Osteoblast (primary cell): Measurements from ENCODE around the gene KLHL29. TPM values are rescaled to one million over a fixed set of nuclear protein-coding genes. Genes with fewer than 3 reads are reported as not detected.

ENCODE experiments used
- DNase-seq: peaks from one replicate; pipeline ENCODE4 v3.0.0; 2011; ENCODE audit warnings: low spot score, mixed read lengths; ENCODE audit not compliant: insufficient read length; ENCODE audit errors: missing footprints
- H2AFZ ChIP-seq: 2 replicates; pipeline ENCODE4 v1.6.0; 2011; ENCODE audit warnings: mild to moderate bottlenecking, low read length
- H3K27ac ChIP-seq: 2 replicates; pipeline ENCODE4 v1.5.1; 2011; ENCODE audit warnings: mild to moderate bottlenecking, low read depth, low read length, moderate library complexity
- H3K27me3 ChIP-seq: 2 replicates; pipeline ENCODE4 v1.6.0; 2012; ENCODE audit warnings: mild to moderate bottlenecking, control low read depth, inconsistent platforms, low read length, moderate library complexity; ENCODE audit not compliant: insufficient read depth
- H3K36me3 ChIP-seq: 2 replicates; pipeline ENCODE4 v1.5.1; 2011; ENCODE audit warnings: mild to moderate bottlenecking, low read length, control low read depth, moderate library complexity; ENCODE audit not compliant: insufficient read depth
- H3K4me1 ChIP-seq: 2 replicates; pipeline ENCODE4 v1.5.1; 2011; ENCODE audit warnings: mild to moderate bottlenecking, low read length, control low read depth, moderate library complexity; ENCODE audit not compliant: insufficient read depth
- H3K4me2 ChIP-seq: 2 replicates; pipeline ENCODE4 v1.6.0; 2011; ENCODE audit warnings: mild to moderate bottlenecking, low read length; ENCODE audit not compliant: insufficient read depth
- H3K4me3 ChIP-seq: fragments of 200-600 bp; sonication (generic); 3 replicates; pipeline ENCODE4 v1.5.1; 2012; ENCODE audit warnings: mild to moderate bottlenecking, low read length, inconsistent platforms; ENCODE audit not compliant: insufficient read depth
- H3K79me2 ChIP-seq: 2 replicates; pipeline ENCODE4 v1.6.0; 2012; ENCODE audit warnings: mild to moderate bottlenecking, low read length, control low read depth, inconsistent platforms; ENCODE audit not compliant: insufficient read depth
- H3K9me3 ChIP-seq: 2 replicates; pipeline ENCODE4 v1.5.1; 2011; ENCODE audit warnings: low read depth, low read length, control low read depth
- H4K20me1 ChIP-seq: 2 replicates; pipeline ENCODE4 v1.6.0; 2012; ENCODE audit warnings: mild to moderate bottlenecking, low read length, control low read depth; ENCODE audit not compliant: insufficient read depth
- total RNA-seq: library from RNA; depleted of rRNA; stranded (reverse); fragments of >200 nt; gene quantifications from 2 replicates; pipeline ENCODE4 v1.2.3, GENCODE V29; 2012
- TF ChIP-seq, protein P1 (sequence below): IDR thresholded peaks from 2 replicates; pipeline ENCODE4 v1.5.1; 2011; ENCODE audit warnings: mild to moderate bottlenecking, low read depth, low read length, moderate library complexity; ENCODE audit errors: extremely low read depth

Gene KLHL29
- total RNA-seq, 1 donor: 3.3 TPM

GRCh38 chr2:23447405-23447804 lies 62.4 kb downstream of the KLHL29 start:
- H3K4me1 ChIP-seq: no peaks in the 10 kb centered on the region
- H3K4me3 ChIP-seq: no peak overlapping the region
- no peaks in the 10 kb centered on the region for H3K79me2 ChIP-seq
- H3K27ac ChIP-seq: no peak overlapping the region
- no peaks in the 10 kb centered on the region for H3K9me3 ChIP-seq
- H3K4me2 ChIP-seq: no peak overlapping the region
- peaks cover 2% of the 10 kb centered on the region for H4K20me1 ChIP-seq
- H3K36me3 ChIP-seq: no peaks in the 10 kb centered on the region
- no peak overlapping the region for H2AFZ ChIP-seq
- no peak for DNase-seq
- TF ChIP-seq, protein P1, sequence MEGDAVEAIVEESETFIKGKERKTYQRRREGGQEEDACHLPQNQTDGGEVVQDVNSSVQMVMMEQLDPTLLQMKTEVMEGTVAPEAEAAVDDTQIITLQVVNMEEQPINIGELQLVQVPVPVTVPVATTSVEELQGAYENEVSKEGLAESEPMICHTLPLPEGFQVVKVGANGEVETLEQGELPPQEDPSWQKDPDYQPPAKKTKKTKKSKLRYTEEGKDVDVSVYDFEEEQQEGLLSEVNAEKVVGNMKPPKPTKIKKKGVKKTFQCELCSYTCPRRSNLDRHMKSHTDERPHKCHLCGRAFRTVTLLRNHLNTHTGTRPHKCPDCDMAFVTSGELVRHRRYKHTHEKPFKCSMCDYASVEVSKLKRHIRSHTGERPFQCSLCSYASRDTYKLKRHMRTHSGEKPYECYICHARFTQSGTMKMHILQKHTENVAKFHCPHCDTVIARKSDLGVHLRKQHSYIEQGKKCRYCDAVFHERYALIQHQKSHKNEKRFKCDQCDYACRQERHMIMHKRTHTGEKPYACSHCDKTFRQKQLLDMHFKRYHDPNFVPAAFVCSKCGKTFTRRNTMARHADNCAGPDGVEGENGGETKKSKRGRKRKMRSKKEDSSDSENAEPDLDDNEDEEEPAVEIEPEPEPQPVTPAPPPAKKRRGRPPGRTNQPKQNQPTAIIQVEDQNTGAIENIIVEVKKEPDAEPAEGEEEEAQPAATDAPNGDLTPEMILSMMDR: no peak
- H3K27me3 ChIP-seq: no peaks in the 10 kb centered on the region

DNA sequence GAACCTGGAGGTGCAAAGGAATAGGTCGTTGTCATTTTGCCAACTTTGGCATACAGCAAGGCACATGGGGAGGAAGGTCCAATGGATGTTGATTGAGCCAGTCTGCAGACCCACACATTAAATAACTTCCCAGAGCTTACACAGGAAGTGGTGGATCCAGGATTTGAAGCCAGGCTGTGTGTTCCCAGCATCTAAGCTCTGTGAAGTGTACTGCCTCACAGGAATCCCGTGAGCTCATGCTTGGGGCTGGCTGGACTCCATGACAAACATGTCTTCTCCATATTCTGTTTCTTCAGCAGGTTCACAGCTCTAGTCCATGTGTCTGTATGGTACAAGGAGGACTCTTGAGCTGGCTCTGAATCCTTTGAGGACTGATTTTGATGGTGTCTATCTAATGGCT lies 63.9 kb downstream of the KLHL29 start:
- Histone ChIP-seq H3K27ac (no peak overlapping the region), H3K9me3 (no peaks in the 10 kb centered on the region), H4K20me1 (peaks cover 2% of the 10 kb centered on the region)

GRCh38 chr2:23449413-23449812 lies 64.4 kb downstream of the KLHL29 start:
- H3K9me3 ChIP-seq: no peaks in the 10 kb centered on the region
- no peak for DNase-seq
- TF ChIP-seq, protein P1: no peak
- H3K4me1 ChIP-seq: peaks cover 8% of the 10 kb centered on the region
- H3K36me3 ChIP-seq: no peaks in the 10 kb centered on the region
- H3K4me3 ChIP-seq: no peak overlapping the region
- peaks cover 2% of the 10 kb centered on the region for H4K20me1 ChIP-seq
- H3K79me2 ChIP-seq: no peaks in the 10 kb centered on the region
- H3K27ac ChIP-seq: no peak overlapping the region
- H3K27me3 ChIP-seq: no peaks in the 10 kb centered on the region
- no peak overlapping the region for H3K4me2 ChIP-seq
- H2AFZ ChIP-seq: no peak overlapping the region

More for the DNA sequence above, 63.9 kb downstream of the KLHL29 start:
- no peak overlapping the region for H3K4me2 ChIP-seq
- no peak overlapping the region for H3K4me3 ChIP-seq
- H3K79me2 ChIP-seq: no peaks in the 10 kb centered on the region
- TF ChIP-seq, protein P1: no peak
- H3K27me3 ChIP-seq: no peaks in the 10 kb centered on the region
- no peak for DNase-seq
- peaks cover 8% of the 10 kb centered on the region for H3K4me1 ChIP-seq
- H3K36me3 ChIP-seq: no peaks in the 10 kb centered on the region
- no peak overlapping the region for H2AFZ ChIP-seq

GRCh38 chr2:23449831-23450331 lies 64.9 kb downstream of the KLHL29 start:
- Histone ChIP-seq H3K4me2 (no peak overlapping the region), H4K20me1 (peaks cover 2% of the 10 kb centered on the region), H2AFZ (no peak overlapping the region), H3K36me3 (no peaks in the 10 kb centered on the region), H3K79me2 (no peaks in the 10 kb centered on the region), H3K27ac (no peak overlapping the region), H3K9me3 (no peaks in the 10 kb centered on the region), H3K27me3 (no peaks in the 10 kb centered on the region), H3K4me3 (no peak overlapping the region), H3K4me1 (peaks cover 8% of the 10 kb centered on the region)
- TF ChIP-seq, protein P1: no peak
- no peak for DNase-seq
